ENCODE measurements around the gene EEF1AKMT1. TPM values are rescaled to one million over a fixed set of nuclear protein-coding genes. Genes with fewer than 3 reads are reported as not detected.

EEF1AKMT1 gene, protein sequence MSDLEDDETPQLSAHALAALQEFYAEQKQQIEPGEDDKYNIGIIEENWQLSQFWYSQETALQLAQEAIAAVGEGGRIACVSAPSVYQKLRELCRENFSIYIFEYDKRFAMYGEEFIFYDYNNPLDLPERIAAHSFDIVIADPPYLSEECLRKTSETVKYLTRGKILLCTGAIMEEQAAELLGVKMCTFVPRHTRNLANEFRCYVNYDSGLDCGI
- 10 to 100 TPM; 12.9 to 16.9 (median 14.6) TPM for polyA plus RNA-seq (ENCODE audit: insufficient read depth in 1 of 5, insufficient read length in 5 of 5, low replicate concordance in 1 of 5)
- long read RNA-seq, donor 1, transcript EEF1AKMT1-202 (5 exons, 1,042 nt) = major isoform, 11 of 11 reads
- long read RNA-seq, donor 1, partial matches to known transcripts = 0 of 11 reads
- long read RNA-seq, donor 1, other reads (novel, unspliced or antisense) = 0 of 11 reads
- long read RNA-seq, donor 2, partial matches to known transcripts = 0 of 4 reads
- long read RNA-seq, donor 2, other reads (novel, unspliced or antisense) = 0 of 4 reads
- long read RNA-seq, donor 3, transcript EEF1AKMT1-202 (5 exons, 1,042 nt) = major isoform, 7 of 8 reads
- long read RNA-seq, donor 3, partial matches to known transcripts = 0 of 8 reads
- long read RNA-seq, donor 3, other reads (novel, unspliced or antisense) = 0 of 8 reads
- long read RNA-seq, donor 4, transcript EEF1AKMT1-202 (5 exons, 1,042 nt) = major isoform, 6 of 6 reads
- long read RNA-seq, donor 4, partial matches to known transcripts = 0 of 6 reads
- long read RNA-seq, donor 4, other reads (novel, unspliced or antisense) = 0 of 6 reads
- long read RNA-seq, donor 5, transcript EEF1AKMT1-202 (5 exons, 1,042 nt) = major isoform, 5 of 5 reads
- long read RNA-seq, donor 5, partial matches to known transcripts = 0 of 5 reads
- long read RNA-seq, donor 5, other reads (novel, unspliced or antisense) = 0 of 5 reads
- long read RNA-seq, donor 6, transcript EEF1AKMT1-202 (5 exons, 1,042 nt) = major isoform, 10 of 15 reads
- long read RNA-seq, donor 6, partial matches to known transcripts = 0 of 15 reads
- long read RNA-seq, donor 6, other reads (novel, unspliced or antisense) = 5 of 15 reads
- long read RNA-seq, donor 7, partial matches to known transcripts = 0 of 5 reads
- long read RNA-seq, donor 7, other reads (novel, unspliced or antisense) = 0 of 5 reads
- long read RNA-seq, donor 8, partial matches to known transcripts = 0 of 1 reads
- long read RNA-seq, donor 8, other reads (novel, unspliced or antisense) = 0 of 1 reads

DNA sequence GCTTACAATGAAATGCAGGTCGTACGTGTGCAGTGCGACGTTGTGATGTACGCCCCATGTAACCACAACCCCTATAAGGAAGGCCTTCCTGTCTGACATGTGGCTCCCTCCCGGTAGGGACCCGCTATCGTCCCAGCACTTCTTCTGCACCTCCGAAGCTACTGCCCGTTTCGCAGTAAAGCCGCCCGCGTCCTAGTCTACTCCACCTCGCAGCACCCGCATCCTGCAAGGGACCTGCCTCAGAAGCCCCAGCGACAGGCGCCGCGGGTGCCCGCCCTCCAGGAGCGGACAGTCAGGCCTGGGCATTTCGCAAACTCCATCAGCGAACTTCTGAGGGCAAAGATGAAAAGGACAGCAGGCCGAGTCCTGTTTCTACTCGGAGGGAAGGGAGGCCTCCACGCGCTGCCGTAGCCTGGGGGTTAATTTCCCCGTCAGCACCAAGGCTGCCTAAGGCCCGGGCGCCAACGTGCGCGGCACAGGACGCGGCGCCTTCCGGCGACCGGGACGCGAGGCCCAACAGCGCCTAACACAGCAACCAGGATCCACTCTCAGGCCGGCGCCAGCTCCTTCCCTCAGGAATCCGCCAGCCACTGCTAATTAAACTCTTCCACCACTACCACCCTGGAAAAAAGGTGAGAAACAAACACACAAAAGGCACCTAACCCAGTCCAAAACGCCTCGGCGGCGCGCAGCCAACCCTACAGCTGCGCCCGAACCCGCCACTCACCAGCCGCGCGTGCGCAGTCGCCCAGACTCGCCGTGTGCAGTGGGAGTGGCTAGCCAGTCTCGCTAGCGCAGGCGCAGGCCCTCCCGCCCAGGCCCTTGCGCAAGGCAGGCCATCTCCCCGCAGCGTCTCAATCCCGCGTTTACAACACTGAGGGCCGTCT, at the start of gene EEF1AKMT1:
Gene EEF1AKMT1 (minus strand): TSS at position 768 of the 887 bp plus-strand sequence. CDS start 16,363 bp downstream, outside the sequence.
- DNase-seq = peak; percentile 92 to 94

DNA sequence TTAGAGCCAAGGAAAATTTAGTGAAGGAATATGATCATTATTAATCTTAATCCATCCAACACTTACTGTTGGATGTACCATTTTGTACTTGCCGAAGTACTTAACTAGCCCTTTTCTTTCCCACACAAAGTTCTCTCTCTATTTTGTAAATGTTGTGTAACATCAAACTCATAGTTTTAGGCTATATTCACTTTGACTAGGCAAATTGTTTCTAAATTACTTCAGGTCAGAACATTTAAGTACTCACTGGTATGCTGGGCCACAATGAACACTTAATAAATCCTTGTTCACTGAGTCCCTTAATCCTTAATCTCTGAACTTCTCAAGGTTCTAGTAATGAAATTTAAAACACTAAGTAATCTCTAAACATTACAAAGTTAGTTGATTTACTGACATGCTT, 49.3 kb upstream of the EEF1AKMT1 start:
- no peak for DNase-seq

DNA sequence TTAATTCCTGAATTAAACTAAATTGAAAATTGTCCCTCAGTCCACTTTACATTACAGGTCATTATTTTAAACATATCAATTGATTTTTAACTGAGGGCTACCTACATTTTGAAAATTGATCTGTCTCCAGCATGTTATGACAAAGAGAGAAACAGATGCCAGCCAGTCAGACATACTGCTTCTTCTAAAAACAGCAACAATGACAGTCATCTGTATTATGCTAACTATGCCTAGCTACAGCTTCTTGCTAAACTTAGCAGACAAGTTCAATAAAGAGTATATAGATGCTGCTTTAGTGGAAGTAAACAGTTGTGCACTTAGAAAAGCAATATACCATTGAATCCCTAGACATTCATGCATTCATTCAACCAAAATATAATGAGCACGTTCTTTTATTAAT, 48.6 kb upstream of the EEF1AKMT1 start:
- no peak for DNase-seq

DNA sequence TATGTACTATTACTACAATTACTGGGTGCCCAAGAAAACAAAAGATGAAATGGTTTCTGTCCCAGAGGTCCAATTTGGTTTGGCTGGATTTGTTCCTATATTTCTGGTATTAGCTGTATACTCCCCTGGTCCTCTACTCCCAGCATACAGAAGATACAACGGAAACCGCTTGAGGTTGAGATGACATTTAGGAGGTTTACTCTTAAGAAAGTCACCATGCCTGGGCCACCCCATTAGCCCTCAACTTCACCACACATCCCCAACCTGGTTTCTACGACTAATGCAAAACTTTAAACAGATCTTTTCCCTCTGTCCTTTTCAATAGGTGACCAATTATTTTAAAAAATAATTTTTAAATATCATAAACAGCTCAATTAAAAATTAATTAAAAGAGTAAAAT, 46.0 kb upstream of the EEF1AKMT1 start:
- DNase-seq = no peak

DNA sequence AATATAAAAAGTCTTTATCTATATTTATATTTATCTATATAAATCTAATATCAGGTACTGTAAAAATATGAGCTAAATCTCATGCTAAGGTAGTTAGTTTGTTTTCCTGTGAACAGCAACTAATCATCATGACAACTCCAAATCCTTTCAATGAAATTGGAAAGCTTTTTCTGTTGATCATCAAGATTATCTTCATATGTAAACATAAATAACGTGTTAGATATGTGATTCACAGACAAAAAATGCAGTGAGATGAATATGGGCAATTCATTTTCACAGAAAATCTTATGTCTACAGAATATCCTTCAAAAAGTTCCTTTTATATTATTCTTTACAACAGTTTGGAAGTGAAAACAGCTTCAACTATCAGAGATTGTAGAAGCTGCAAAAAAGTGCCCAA, 41.7 kb upstream of the EEF1AKMT1 start:
- DNase-seq = no peak

DNA sequence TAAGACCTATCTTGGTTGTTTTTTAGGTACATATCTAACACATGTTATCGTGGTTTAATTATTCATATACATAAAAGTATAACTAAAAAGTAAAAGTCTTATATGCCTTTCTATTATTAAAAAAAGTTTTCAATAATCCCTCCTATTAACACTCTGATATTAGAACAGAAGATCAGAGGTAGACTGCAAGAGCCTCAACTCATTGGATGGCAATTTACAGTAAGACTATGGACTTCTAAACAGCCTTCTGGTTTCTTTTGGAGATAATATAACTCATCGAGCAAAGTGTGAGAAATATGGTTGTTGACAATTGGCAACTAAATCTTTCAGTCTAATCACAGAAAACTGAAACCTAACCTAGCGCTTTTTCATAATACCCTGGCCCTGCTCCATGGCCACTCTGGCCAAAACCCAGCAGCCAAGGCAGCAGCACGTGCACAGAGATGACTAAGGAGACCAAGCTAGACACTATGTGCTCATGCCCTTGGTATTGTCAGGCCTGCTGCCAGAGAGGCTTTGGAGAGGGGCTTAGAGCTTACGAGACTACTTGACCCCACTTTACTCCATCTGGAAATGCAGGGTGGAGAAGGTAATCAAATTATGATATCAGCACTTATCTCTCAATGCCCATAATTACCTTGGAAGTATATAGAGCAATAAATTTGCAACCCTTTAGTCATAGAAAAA, 40.6 kb upstream of the EEF1AKMT1 start:
- peak; percentile 64 to 67 for DNase-seq

DNA sequence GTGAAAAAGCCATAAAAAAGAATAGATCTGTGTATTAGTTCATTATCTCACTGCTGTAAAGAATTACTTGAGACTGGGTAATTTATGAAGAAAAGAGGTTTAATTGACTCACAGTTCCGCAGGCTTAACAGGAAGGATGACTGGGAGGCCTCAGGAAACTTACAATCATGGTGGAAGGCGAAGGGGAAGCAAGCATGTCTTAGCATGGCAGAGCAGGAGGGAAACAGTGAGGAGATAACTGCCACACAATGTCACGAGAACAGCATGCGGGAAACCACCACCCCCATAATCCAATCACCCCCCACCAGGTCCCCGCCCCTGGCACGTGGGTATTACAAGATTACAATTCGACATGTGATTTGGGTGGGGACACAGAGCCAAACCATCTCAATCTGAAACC, 39.1 kb upstream of the EEF1AKMT1 start:
- DNase-seq = no peak

DNA sequence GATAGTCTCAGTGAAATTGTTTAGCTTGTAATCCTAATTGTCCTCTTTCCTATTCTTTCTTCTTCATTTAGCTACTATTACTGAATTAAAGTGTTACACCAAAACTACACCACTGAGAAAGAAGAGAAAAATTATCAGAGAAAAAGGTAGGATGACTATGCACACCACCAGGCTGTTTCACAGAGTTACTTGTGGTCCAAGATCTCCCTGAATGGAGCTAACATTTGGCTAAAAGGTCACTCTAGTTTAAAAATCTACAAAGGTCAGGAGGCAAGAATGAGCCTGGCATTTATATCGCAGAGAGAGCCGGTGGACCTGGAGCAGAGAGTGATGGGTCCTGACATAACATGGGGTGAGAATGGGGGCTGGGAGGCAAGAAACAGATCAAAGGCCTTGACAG, 37.0 kb upstream of the EEF1AKMT1 start:
- DNase-seq = no peak

DNA sequence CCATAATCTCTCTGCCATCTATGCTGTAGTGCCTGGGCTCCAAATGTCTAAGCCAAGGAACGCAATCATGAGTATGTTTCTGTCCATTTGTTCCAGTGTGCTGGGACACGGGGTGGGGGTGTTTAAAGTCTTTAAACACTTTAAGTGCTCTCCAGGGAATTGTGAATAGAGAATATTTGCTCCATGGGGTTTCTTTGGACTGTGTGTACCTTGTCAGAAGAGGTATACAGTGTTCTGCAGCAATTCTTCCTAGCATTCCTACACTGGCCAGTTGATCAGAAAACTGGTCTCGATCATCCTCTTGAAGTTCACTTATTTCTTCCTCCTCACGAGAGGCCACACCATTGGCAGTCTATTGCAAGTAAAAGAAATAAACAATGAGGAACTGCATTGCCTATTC, 35.1 kb upstream of the EEF1AKMT1 start:
- no peak for DNase-seq

DNA sequence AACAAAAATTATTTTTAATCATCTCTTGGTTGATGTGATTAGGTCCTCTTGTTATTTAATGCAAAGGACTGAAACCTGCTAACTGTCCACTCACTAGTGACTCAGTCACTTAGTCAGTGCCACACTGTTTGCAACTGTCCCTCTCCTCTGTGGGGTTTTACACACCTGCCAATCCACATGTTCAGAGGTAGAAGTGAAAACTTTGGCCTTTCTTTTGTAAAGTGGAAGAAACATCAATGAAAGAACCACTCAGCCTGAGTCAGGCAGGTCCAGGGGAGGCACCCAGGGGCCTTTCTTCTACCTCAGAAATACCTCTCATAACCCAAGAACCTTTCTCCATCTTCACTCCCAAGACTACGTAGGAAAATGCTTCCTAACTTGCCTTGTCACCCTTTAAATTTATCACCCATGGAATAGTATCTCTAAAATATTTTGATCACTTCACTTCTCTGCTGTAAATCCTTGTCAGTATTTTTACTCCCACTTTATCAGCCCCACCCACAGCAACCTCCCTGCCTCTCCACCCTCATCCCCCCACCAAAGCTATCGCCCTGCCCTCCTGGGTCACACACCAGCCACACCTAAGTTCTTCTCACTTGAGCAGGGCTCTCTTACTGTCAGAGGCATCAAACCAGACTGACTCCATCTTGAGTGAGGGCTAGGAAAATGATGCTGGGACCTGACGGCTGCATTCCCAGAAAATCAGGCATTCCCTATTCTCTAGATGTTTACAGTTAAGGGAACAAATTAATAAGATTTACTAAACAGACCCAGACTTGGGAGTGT, 29.6 kb upstream of the EEF1AKMT1 start:
- DNase-seq = no peak

DNA sequence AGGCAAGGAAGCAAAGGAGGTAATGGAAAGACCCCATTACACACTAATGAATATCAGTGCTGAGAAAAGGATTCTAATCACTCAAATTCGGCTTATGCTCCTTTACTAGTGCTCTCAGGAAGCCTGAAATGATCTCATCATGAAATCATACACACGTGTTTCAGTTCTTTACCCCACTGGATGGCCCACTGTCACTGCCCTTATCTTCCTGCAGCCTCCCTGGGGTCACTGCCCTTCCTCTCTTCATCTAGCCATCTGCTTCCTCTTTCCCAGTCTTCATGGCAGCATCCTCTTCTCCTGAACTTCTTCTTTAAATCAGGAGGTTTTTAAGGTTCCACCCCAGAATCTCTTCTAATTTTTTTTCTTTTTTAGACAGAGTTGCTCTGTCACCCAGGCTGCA, 27.9 kb upstream of the EEF1AKMT1 start:
- no peak for DNase-seq

DNA sequence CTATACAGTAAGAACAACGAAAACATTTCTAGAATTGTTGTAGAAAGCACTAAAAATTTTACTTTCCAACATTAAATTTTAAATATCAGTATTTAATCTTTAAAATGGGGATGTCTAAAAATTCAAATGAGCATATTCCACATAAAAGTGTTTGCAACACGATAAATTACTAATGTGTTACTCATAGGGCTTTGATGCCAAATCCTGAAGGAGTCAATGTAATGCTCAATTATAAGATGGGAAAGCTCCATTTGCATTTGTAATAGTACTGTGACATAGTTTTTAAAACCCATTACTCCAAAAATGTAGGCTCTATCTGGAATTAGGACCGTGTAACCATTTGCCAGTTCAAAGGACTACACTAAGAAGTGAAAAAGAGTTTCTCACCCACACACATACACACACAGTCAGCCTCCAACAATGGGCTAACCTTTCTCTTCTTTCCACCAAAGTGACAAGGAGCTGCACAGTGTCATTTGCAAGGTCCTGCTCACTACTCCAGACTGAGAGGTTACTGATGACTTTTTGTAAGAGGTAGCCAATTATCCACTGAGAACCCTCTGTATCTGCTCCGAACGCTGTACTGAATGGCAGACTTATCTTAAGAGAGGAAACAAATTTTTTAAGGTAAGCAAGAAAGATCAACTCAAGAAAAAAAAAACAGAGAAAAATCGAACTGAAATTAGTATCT, 26.1 kb upstream of the EEF1AKMT1 start:
- no peak for DNase-seq

DNA sequence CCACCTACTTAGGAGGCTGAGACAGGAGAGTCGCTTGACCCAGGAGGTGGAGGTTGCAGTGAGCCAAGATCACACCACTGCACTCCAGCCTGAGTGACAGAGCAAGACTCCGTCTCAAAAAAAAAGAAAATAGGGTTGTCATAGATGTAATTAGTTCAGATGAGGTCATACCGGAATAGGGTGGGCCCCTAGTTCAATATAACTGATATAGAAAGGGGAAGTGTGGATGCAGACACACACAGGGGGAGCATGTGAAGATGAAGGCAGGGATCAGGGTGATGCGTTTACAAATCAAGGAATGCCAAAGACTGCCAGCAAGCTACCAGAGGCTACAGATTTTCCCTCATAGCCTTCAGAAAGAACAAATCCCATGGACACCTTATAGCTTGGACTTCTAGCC, 24.3 kb upstream of the EEF1AKMT1 start:
- no peak for DNase-seq

DNA sequence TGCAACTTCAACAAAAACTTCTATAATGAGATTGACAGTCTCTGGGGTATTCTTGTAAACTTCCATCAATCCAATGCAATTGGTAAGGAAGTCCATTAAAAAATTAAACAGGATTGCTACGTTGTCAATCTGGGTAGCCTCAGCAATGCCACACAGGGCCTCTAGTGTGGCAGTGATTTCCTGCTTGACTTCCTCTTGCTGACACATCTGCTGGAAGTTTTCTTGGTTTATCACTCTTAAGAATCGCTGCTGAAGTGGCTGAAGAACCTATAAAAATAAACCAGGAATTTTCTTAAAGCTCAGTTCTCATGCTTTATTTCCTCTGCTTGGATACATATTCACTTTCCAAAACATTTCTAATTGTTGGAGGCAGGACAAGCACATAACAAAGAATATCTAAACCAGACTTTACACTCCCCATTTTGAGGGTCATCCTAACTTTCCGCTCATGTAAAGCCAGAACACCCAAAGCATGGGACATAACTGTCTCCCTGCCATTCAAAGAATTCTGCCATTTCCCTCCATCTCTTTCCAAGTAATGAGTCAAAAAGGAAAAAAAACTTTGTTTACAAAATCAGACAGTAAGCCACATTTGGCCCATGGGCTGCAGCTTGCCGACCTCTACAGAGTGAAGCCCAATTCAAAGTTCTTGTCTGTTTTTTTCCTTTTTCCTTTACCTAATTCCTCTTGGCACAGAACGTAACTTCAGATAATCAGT, 23.2 kb upstream of the EEF1AKMT1 start:
- no peak for DNase-seq

DNA sequence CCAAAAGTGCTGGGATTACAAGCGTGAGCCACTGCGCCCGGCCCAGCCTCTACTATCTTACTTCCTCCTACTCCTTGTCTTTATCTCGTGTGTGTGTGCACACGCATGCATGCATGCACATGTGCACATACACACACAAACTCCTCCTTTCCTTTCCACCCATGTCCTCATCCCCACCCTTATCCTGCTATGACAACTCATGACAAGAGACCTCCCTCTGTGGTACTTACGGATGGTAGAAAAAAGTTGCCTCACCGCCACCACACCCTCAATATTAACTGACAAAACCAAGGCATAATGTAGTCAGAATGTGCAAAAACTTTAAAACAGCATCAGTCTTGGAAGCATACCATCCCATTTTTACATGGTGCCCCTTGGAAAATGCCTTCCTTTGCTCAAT, 15.9 kb upstream of the EEF1AKMT1 start:
- DNase-seq = no peak

DNA sequence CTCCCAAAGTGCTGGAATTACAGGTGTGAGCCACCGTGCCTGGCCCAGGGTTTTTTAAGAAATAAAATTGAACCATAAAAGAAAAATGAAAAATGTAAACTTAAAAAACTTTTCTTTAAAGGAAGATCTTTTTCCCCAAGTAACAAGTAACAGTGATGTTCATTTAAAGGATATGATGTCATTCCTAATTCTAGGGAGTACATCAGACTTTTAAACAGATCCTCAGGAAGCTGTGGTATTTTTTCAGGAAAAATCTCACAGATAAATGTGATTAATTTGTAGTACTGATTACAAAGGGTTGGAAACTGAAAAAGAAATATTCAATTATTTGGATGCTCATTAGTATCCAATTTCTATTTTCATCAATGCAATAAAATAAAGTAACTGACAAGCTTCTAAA, 14.6 kb upstream of the EEF1AKMT1 start:
- DNase-seq = no peak

DNA sequence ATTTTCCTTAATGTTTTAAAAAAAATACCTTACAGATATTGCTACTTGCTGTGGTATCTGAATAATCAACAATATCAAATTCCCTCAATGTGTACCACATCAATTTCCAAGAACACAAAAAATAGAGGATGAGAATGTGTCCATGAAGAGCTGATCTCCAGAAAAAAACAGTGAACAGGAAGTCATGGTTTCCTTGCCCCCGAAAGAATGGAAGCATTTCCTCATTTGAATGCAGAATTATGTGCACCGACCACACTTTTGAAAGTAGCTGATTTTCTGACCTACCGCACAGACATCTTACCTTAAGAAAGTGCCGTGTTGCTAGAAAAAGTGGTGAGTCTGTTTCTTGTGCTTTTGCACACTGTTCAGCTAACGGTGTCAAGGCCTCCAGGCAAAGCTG, 13.4 kb upstream of the EEF1AKMT1 start:
- DNase-seq = no peak

DNA sequence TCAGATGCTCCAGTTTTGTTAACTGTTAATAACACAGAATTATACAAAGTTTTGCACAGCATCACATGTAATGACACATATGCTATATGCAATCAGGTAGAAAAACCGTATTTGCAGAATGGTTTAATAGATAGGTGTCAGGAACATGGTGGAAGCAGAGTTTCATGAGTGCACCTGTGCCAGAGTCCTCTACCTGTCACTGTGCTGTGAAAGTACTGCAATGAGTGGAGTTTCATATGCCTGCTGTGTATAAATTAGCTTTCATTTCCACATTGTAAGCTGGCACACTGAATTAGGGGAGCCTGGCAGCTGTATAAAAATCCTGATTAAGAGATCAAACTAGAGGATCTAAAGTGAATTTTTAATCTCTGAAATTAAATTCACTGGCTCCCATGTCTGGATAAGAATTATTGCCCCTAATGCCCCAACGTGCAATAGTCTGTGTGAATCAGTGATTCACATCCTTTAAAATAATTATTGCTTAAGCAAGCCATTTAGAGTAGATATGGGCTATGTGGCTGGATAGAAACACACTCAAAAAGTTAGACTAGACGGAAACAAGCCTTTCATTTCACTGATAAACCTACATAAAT, 8.5 kb upstream of the EEF1AKMT1 start:
- no peak for DNase-seq

Measured in right lung (tissue), 10 donors.